HCT116 (cell line): ENCODE measurements around the gene TBC1D1.

ENCODE experiments used
- EZH2phosphoT487 ChIP-seq: fragments of 200-600 bp; IDR thresholded peaks from 2 replicates; pipeline ENCODE4 v1.6.1; 2018; ENCODE audit warnings: antibody characterized with exemption, borderline replicate concordance
- POLR2A ChIP-seq: IDR thresholded peaks from 2 replicates; pipeline ENCODE4 v1.7.0; 2011; ENCODE audit warnings: borderline replicate concordance; ENCODE audit not compliant: insufficient read depth, insufficient read length; ENCODE audit errors: extremely low read depth
- POLR2AphosphoS5 ChIP-seq: IDR thresholded peaks from 2 replicates; pipeline ENCODE4 v1.6.1; 2011; ENCODE audit warnings: mild to moderate bottlenecking, low read depth, low read length, moderate library complexity
- SIN3A ChIP-seq: IDR thresholded peaks from 2 replicates; pipeline ENCODE4 v1.6.1; 2012; ENCODE audit warnings: low read depth
- SRF ChIP-seq: IDR thresholded peaks from 2 replicates; pipeline ENCODE4 v1.6.1; 2012; ENCODE audit warnings: low read depth
- ZNF274 ChIP-seq: fragments of 200-500 bp; sonication (Bioruptor generic); IDR thresholded peaks from 2 replicates; pipeline ENCODE4 v1.6.1; 2014; ENCODE audit warnings: mild to moderate bottlenecking, low read depth, low read length, inconsistent platforms
- TF ChIP-seq, protein P1 (sequence below), 3 experiments: fragments of 200-600 bp in 1 of 3; sonication (generic) in 1 of 3; IDR thresholded peaks in 2 of 3; conservative IDR thresholded peaks in 1 of 3; 2 replicates each; pipeline ENCODE4 v1.5.1; 2012 to 2017; ENCODE audit warnings: low read depth in 2 of 3, low read length in 2 of 3, antibody characterized with exemption in 1 of 3, borderline replicate concordance in 1 of 3, control low read depth in 1 of 3, mild to moderate bottlenecking in 1 of 3, mixed read lengths in 1 of 3, mixed run types in 1 of 3, moderate library complexity in 1 of 3; ENCODE audit not compliant: insufficient read depth in 1 of 3
- TF ChIP-seq, protein P2 (sequence below): IDR thresholded peaks from 2 replicates; pipeline ENCODE4 v1.6.1; 2012

DNA sequence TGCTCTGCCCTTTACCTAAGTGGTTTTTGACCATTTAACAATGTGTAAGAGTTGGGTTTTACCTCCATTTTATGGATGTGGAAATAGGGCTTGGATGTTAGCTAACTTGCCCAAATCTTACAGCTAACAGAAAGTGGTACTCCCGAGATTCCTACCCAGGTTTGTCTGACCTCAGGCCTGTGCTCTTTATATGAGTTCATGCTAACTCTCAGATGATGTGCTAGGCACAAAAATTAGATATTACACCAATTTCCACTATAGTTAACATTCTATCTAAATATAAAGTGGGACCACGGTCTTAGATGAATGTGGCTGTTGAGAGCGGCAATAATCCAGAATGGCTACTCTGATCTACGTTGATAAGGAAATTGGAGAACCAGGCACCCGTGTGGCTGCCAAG is 69.2 kb downstream of the TBC1D1 start, which contains the start of gene PTTG2:
- TF ChIP-seq POLR2A, result no peak
- TF ChIP-seq, protein P1, sequence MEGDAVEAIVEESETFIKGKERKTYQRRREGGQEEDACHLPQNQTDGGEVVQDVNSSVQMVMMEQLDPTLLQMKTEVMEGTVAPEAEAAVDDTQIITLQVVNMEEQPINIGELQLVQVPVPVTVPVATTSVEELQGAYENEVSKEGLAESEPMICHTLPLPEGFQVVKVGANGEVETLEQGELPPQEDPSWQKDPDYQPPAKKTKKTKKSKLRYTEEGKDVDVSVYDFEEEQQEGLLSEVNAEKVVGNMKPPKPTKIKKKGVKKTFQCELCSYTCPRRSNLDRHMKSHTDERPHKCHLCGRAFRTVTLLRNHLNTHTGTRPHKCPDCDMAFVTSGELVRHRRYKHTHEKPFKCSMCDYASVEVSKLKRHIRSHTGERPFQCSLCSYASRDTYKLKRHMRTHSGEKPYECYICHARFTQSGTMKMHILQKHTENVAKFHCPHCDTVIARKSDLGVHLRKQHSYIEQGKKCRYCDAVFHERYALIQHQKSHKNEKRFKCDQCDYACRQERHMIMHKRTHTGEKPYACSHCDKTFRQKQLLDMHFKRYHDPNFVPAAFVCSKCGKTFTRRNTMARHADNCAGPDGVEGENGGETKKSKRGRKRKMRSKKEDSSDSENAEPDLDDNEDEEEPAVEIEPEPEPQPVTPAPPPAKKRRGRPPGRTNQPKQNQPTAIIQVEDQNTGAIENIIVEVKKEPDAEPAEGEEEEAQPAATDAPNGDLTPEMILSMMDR (IDR thresholded peaks at IDR 0.05 in 2 of 3, conservative IDR thresholded peaks at IDR 0.05 in 1 of 3; ENCODE audit: borderline replicate concordance in 1 of 3, insufficient read depth in 1 of 3, low read depth in 2 of 3, low read length in 2 of 3), result no peak
- no peak for TF ChIP-seq ZNF274
- TF ChIP-seq POLR2AphosphoS5, result no peak
- TF ChIP-seq SIN3A, result no peak
- no peak for TF ChIP-seq SRF
- TF ChIP-seq, protein P2, sequence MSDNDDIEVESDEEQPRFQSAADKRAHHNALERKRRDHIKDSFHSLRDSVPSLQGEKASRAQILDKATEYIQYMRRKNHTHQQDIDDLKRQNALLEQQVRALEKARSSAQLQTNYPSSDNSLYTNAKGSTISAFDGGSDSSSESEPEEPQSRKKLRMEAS, result no peak
- no peak for TF ChIP-seq EZH2phosphoT487
